HCT116 (cell line): Measurements from ENCODE around the gene TSPAN11.

Experiments used
- CBX3 ChIP-seq: IDR thresholded peaks from 2 replicates; pipeline ENCODE4 v1.6.1; 2012; ENCODE audit warnings: low read depth
- CTCF ChIP-seq, 3 experiments: fragments of 200-600 bp in 1 of 3; sonication (generic) in 1 of 3; IDR thresholded peaks in 2 of 3; conservative IDR thresholded peaks in 1 of 3; 2 replicates each; pipeline ENCODE4 v1.5.1; 2012 to 2017; ENCODE audit warnings: low read depth in 2 of 3, low read length in 2 of 3, antibody characterized with exemption in 1 of 3, borderline replicate concordance in 1 of 3, control low read depth in 1 of 3, mild to moderate bottlenecking in 1 of 3, mixed read lengths in 1 of 3, mixed run types in 1 of 3, moderate library complexity in 1 of 3; ENCODE audit not compliant: insufficient read depth in 1 of 3
- EZH2 ChIP-seq: fragments of 200-600 bp; sonication (generic); IDR thresholded peaks from 2 replicates; pipeline ENCODE4 v1.6.1; 2017; ENCODE audit warnings: antibody characterized with exemption, mixed run types

GRCh38 chr12:31020385-31021166 lies 94.0 kb downstream of the TSPAN11 start:
- TF ChIP-seq EZH2 = no peak
- TF ChIP-seq CBX3 = no peak
- TF ChIP-seq CTCF (IDR thresholded peaks at IDR 0.05 in 2 of 3, conservative IDR thresholded peaks at IDR 0.05 in 1 of 3; ENCODE audit: borderline replicate concordance in 1 of 3, insufficient read depth in 1 of 3, low read depth in 2 of 3, low read length in 2 of 3) = no peak
